ENCODE measurements around the gene PINLYP. TPM values are rescaled to one million over a fixed set of nuclear protein-coding genes. Genes with fewer than 3 reads are reported as not detected.

PINLYP gene
- polyA plus RNA-seq, 1 of the 3 experiments (the other 2 are of a cell fraction), result 5.5 TPM

- Histone ChIP-seq H3K9me3 (no peaks in the 10 kb centered on the region), H3K4me3 (ENCODE audit: low read depth in 2 of 2, low read length in 1 of 2) (peak within 1 kb of the TSS; percentile 68 to 72), H3K4me1 (ENCODE audit: control insufficient read depth in 1 of 2, insufficient read depth in 2 of 2, low read depth in 1 of 2, low read length in 1 of 2) (peaks cover 7 to 12% of the 10 kb centered on the region in 2 experiments; a peak in 2 of 4 replicates), H3K27me3 (ENCODE audit: insufficient read depth) (no peaks in the 10 kb centered on the region), H3K27ac (ENCODE audit: low read depth in 2 of 2, low read length in 1 of 2) (peak within 1 kb of the TSS; percentile 74 to 98), H3K79me2 (ENCODE audit: insufficient read depth) (peaks cover 46% of the 10 kb centered on the region), H3K9me2 (no peaks in the 10 kb centered on the region), H4K20me1 (ENCODE audit: insufficient read depth) (no peaks in the 10 kb centered on the region), H3K36me3 (replicated peaks in 1 of 2; ENCODE audit: control insufficient read depth in 1 of 2, insufficient read depth in 2 of 2, low read length in 1 of 2) (peaks cover 0 to under 1% of the 10 kb centered on the region in 2 experiments), H3F3A (replicated peaks; ENCODE audit: insufficient read depth) (peaks cover 4% of the 10 kb centered on the region), H3K9ac (peak within 1 kb of the TSS; percentile 86), H2AFZ (ENCODE audit: low read depth) (peak within 1 kb of the TSS; percentile 88), H3K4me2 (peak within 1 kb of the TSS; percentile 87)
- WGBS (ENCODE audit: low lambda C conversion rate), result 2% methylated on average over 46 of the region's 81 CpGs
- ChIA-PET POLR2A (interaction anchor here (0.6 to 1.1 kb wide), 2 partner anchors 8 to 49 kb away, joined by 3 to 5 read pairs; no protein-coding TSS in a partner anchor), CTCF (interaction anchor here (2.5 kb wide), 1 partner anchor 64 kb away, joined by 7 read pairs; no protein-coding TSS in a partner anchor)
- peak; percentile 95 for DNase-seq
- no peak for TF ChIP-seq MEF2A (IDR thresholded peaks at IDR 0.05; ENCODE audit: borderline replicate concordance, low read depth)
- TF ChIP-seq YY1 (IDR thresholded peaks at IDR 0.05; ENCODE audit: low read depth), result no peak
- TF ChIP-seq, protein P1, sequence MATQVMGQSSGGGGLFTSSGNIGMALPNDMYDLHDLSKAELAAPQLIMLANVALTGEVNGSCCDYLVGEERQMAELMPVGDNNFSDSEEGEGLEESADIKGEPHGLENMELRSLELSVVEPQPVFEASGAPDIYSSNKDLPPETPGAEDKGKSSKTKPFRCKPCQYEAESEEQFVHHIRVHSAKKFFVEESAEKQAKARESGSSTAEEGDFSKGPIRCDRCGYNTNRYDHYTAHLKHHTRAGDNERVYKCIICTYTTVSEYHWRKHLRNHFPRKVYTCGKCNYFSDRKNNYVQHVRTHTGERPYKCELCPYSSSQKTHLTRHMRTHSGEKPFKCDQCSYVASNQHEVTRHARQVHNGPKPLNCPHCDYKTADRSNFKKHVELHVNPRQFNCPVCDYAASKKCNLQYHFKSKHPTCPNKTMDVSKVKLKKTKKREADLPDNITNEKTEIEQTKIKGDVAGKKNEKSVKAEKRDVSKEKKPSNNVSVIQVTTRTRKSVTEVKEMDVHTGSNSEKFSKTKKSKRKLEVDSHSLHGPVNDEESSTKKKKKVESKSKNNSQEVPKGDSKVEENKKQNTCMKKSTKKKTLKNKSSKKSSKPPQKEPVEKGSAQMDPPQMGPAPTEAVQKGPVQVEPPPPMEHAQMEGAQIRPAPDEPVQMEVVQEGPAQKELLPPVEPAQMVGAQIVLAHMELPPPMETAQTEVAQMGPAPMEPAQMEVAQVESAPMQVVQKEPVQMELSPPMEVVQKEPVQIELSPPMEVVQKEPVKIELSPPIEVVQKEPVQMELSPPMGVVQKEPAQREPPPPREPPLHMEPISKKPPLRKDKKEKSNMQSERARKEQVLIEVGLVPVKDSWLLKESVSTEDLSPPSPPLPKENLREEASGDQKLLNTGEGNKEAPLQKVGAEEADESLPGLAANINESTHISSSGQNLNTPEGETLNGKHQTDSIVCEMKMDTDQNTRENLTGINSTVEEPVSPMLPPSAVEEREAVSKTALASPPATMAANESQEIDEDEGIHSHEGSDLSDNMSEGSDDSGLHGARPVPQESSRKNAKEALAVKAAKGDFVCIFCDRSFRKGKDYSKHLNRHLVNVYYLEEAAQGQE (IDR thresholded peaks at IDR 0.05; ENCODE audit: low read depth, low read length), result no peak
- peak; percentile 73 for TF ChIP-seq MAX (IDR thresholded peaks at IDR 0.05; ENCODE audit: low read depth)
- TF ChIP-seq POLR2AphosphoS5 (IDR thresholded peaks at IDR 0.05; ENCODE audit: low read depth, low read length), result peak; percentile 14; the same call in 1 of the 2 replicates
- TF ChIP-seq RXRA (IDR thresholded peaks at IDR 0.05; ENCODE audit: borderline replicate concordance, low read depth), result no peak
- no peak for TF ChIP-seq USF1 (IDR thresholded peaks at IDR 0.05; ENCODE audit: borderline replicate concordance, low read depth)
- TF ChIP-seq NRF1 (IDR thresholded peaks at IDR 0.05; ENCODE audit: low read depth, low read length), result peak; percentile 90
- TF ChIP-seq CHD2 (IDR thresholded peaks at IDR 0.05; ENCODE audit: low read length, partially characterized antibody), result no peak
- TF ChIP-seq TEAD4 (IDR thresholded peaks at IDR 0.05; ENCODE audit: borderline replicate concordance, insufficient read depth), result no peak
- no peak for TF ChIP-seq FOSL2 (IDR thresholded peaks at IDR 0.05; ENCODE audit: borderline replicate concordance, low read depth)
- peak in 1 of 2 experiments; percentile 9; a peak in 1 of 4 replicates for TF ChIP-seq EP300 (IDR thresholded peaks at IDR 0.05; ENCODE audit: borderline replicate concordance in 1 of 2, low read depth in 1 of 2, low read length in 1 of 2)
- no peak for TF ChIP-seq RFX5 (IDR thresholded peaks at IDR 0.05; ENCODE audit: low read length)
- TF ChIP-seq GABPA (IDR thresholded peaks at IDR 0.05; ENCODE audit: low read depth), result no peak
- TF ChIP-seq FOXJ3 (CRISPR knock-in tag; IDR thresholded peaks at IDR 0.05), result no peak
- no peak for TF ChIP-seq RCOR1 (IDR thresholded peaks at IDR 0.05; ENCODE audit: low read length)
- 0 out of 2 replicates have a peak, but pooled peaks have one; percentile 2 for TF ChIP-seq MXI1 (IDR thresholded peaks at IDR 0.05; ENCODE audit: low read depth, low read length)
Measured at GRCh38 chr19:43619262-43620060, 43.9 kb downstream of the PINLYP start, which contains the start of gene ZNF428. Gene ZNF428 (minus strand): TSS chr19:43619629. CDS start chr19:43614304, 5,325 bp downstream.
